ENCODE measurements around the gene NDFIP2. TPM values are rescaled to one million over a fixed set of nuclear protein-coding genes. Genes with fewer than 3 reads are reported as not detected.

NDFIP2 gene, protein sequence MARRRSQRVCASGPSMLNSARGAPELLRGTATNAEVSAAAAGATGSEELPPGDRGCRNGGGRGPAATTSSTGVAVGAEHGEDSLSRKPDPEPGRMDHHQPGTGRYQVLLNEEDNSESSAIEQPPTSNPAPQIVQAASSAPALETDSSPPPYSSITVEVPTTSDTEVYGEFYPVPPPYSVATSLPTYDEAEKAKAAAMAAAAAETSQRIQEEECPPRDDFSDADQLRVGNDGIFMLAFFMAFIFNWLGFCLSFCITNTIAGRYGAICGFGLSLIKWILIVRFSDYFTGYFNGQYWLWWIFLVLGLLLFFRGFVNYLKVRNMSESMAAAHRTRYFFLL
- 10 to 100 TPM in 2 of 4 donors, 1 to 10 TPM in 2; 9.0 to 12.8 (median 10.2) TPM for total RNA-seq

- DNase-seq (ENCODE audit: extremely low spot score), result no peak
- Histone ChIP-seq H3K27ac (replicated peaks in 1 of 4) (peak within 1 kb of the TSS; percentile 77 to 79 (median 78)), H3K4me3 (peak within 1 kb of the TSS; percentile 73 to 92 (median 78)), H3K36me3 (no peaks in the 10 kb centered on the region), H3K9me3 (no peaks in the 10 kb centered on the region), H3K4me1 (peaks cover 14 to 31% (median 22%) of the 10 kb centered on the region in 4 donors), H3K27me3 (no peaks in the 10 kb centered on the region)
- intact Hi-C loops (cut with DNase I), result loop anchor here (10.0 kb wide), 1 partner anchor 54 kb away; no protein-coding TSS in a partner anchor
- under 1% methylated on average over 61 of the region's 74 CpGs for WGBS
- TF ChIP-seq CTCF (IDR thresholded peaks at IDR 0.05), result no peak
- peak; percentile 8 for TF ChIP-seq POLR2A (IDR thresholded peaks at IDR 0.05; ENCODE audit: low read depth)
- peak; percentile 84 to 88 for TF ChIP-seq POLR2AphosphoS5 (IDR thresholded peaks at IDR 0.05)
Measured at GRCh38 chr13:79480954-79481684, at the start of gene NDFIP2. NDFIP2 (plus strand) TSS chr13:79481155; CDS start chr13:79481204, 49 bp downstream.

GRCh38 chr13:79432086-79432485 is 48.9 kb upstream of the NDFIP2 start:
- Histone ChIP-seq H3K4me3 (no peak overlapping the region), H3K4me1 (no peaks in the 10 kb centered on the region), H3K27me3 (no peaks in the 10 kb centered on the region), H3K9me3 (no peaks in the 10 kb centered on the region), H3K36me3 (no peaks in the 10 kb centered on the region), H3K27ac (replicated peaks in 1 of 4) (no peak overlapping the region)
- TF ChIP-seq EP300 (IDR thresholded peaks at IDR 0.05) (no peak), CTCF (IDR thresholded peaks at IDR 0.05) (no peak)
- 89% methylated on average over 5 of the region's 6 CpGs for WGBS
- intact Hi-C loops (cut with DNase I), result no loop called here
- DNase-seq (ENCODE audit: extremely low spot score), result no peak

DNA sequence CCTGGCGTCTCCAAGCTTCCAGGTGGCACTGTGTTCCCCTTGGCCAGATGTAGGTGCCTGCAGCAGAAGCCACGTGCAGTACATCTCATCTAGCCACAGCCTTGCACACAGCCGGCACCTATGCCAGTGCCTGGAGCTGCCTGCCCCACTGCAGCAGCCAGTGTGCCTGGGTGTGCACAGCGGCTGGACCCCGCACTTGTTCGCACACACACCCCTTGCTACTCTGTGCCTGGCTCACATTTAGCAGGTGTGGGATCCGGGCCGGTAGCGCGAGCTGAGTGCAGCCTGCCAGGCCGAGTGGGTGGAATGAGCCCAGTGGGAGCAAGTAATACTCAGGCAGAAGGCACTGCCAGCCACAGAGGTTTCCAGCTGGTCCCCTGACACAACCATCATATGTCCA is 48.0 kb upstream of the NDFIP2 start:
- Histone ChIP-seq H3K4me3 (no peak overlapping the region), H3K27me3 (no peaks in the 10 kb centered on the region), H3K4me1 (no peaks in the 10 kb centered on the region), H3K36me3 (no peaks in the 10 kb centered on the region), H3K27ac (replicated peaks in 1 of 4) (no peak overlapping the region), H3K9me3 (no peaks in the 10 kb centered on the region)
- no peak for TF ChIP-seq EP300 (IDR thresholded peaks at IDR 0.05)
- no peak for TF ChIP-seq CTCF (IDR thresholded peaks at IDR 0.05)
- TF ChIP-seq POLR2AphosphoS5 (IDR thresholded peaks at IDR 0.05), result no peak
- no peak for TF ChIP-seq POLR2A (IDR thresholded peaks at IDR 0.05; ENCODE audit: low read depth)
- no peak for DNase-seq (ENCODE audit: extremely low spot score)
- WGBS, result 89% methylated on average over 11 of the region's 11 CpGs
- intact Hi-C loops (cut with DNase I), result no loop called here

GRCh38 chr13:79434556-79434955 is 46.4 kb upstream of the NDFIP2 start:
- Histone ChIP-seq H3K27ac (replicated peaks in 1 of 4) (no peak overlapping the region), H3K36me3 (no peaks in the 10 kb centered on the region), H3K4me1 (no peaks in the 10 kb centered on the region), H3K9me3 (no peaks in the 10 kb centered on the region), H3K4me3 (no peak overlapping the region), H3K27me3 (no peaks in the 10 kb centered on the region)
- TF ChIP-seq POLR2AphosphoS5 (IDR thresholded peaks at IDR 0.05), result no peak
- TF ChIP-seq POLR2A (IDR thresholded peaks at IDR 0.05; ENCODE audit: low read depth), result no peak
- TF ChIP-seq CTCF (IDR thresholded peaks at IDR 0.05), result no peak
- no peak for TF ChIP-seq EP300 (IDR thresholded peaks at IDR 0.05)
- no peak for DNase-seq (ENCODE audit: extremely low spot score)
- intact Hi-C loops (cut with DNase I), result no loop called here
- WGBS, result 67% methylated on average over 1 of the region's 1 CpG

Measured in esophagus muscularis mucosa (tissue), 4 donors.